ENCODE results near the gene TPRG1L.

TPRG1L gene

GRCh38 chr1:3631320-3632260 lies 6.8 kb downstream of the TPRG1L start:
- Histone ChIP-seq H3K9me3 (ENCODE audit: insufficient read depth, low read length, severe bottlenecking) (no peaks in the 10 kb centered on the region), H3K9ac (ENCODE audit: low read depth, low read length) (no peak overlapping the region), H3K4me3 (ENCODE audit: low read depth in 1 of 2, low read length in 2 of 2) (no peak overlapping the region), H3K4me2 (ENCODE audit: insufficient read depth, low read length) (no peak overlapping the region), H3K79me2 (ENCODE audit: insufficient read depth, low read length) (no peaks in the 10 kb centered on the region), H3K27me3 (ENCODE audit: insufficient read depth, low read length, poor library complexity) (no peaks in the 10 kb centered on the region), H2AFZ (ENCODE audit: low read depth, low read length) (no peak overlapping the region), H3K36me3 (ENCODE audit: insufficient read depth, low read length) (peaks cover 92% of the 10 kb centered on the region), H4K20me1 (ENCODE audit: insufficient read depth, low read length) (peaks cover 18% of the 10 kb centered on the region; the same call in 1 of the 2 replicates), H3K4me1 (ENCODE audit: insufficient read depth, low read length) (no peaks in the 10 kb centered on the region), H3K27ac (ENCODE audit: low read length) (no peak overlapping the region)
- ATAC-seq (ENCODE audit: insufficient read depth, low read depth) (no peak; the same call in 2 of the 3 replicates), DNase-seq (no peak)
- no peak for TF ChIP-seq EZH2 (IDR thresholded peaks at IDR 0.05; ENCODE audit: borderline replicate concordance, low read depth, low read length, severe bottlenecking)
- TF ChIP-seq CTCF (IDR thresholded peaks at IDR 0.05; ENCODE audit: borderline replicate concordance, extremely low read depth, low read length, poor library complexity, severe bottlenecking), result no peak

- Histone ChIP-seq H3K79me2 (ENCODE audit: insufficient read depth, low read length) (no peaks in the 10 kb centered on the region), H3K4me2 (ENCODE audit: insufficient read depth, low read length) (no peak overlapping the region), H3K4me1 (ENCODE audit: insufficient read depth, low read length) (no peaks in the 10 kb centered on the region), H3K9me3 (ENCODE audit: insufficient read depth, low read length, severe bottlenecking) (no peaks in the 10 kb centered on the region), H3K36me3 (ENCODE audit: insufficient read depth, low read length) (peaks cover 98% of the 10 kb centered on the region), H3K27ac (ENCODE audit: low read length) (no peak overlapping the region), H4K20me1 (ENCODE audit: insufficient read depth, low read length) (peaks cover 18% of the 10 kb centered on the region; the same call in 1 of the 2 replicates), H3K9ac (ENCODE audit: low read depth, low read length) (no peak overlapping the region), H2AFZ (ENCODE audit: low read depth, low read length) (no peak overlapping the region), H3K4me3 (ENCODE audit: low read depth in 1 of 2, low read length in 2 of 2) (no peak overlapping the region), H3K27me3 (ENCODE audit: insufficient read depth, low read length, poor library complexity) (no peaks in the 10 kb centered on the region)
- no peak for ATAC-seq (ENCODE audit: insufficient read depth, low read depth)
- TF ChIP-seq EZH2 (IDR thresholded peaks at IDR 0.05; ENCODE audit: borderline replicate concordance, low read depth, low read length, severe bottlenecking) (no peak), CTCF (IDR thresholded peaks at IDR 0.05; ENCODE audit: borderline replicate concordance, extremely low read depth, low read length, poor library complexity, severe bottlenecking) (no peak)
- DNase-seq, result no peak
These were observed 7.5 kb downstream of the TPRG1L start for GRCh38 chr1:3632298-3632697.

GRCh38 chr1:3632716-3633343 lies 8.0 kb downstream of the TPRG1L start:
- Histone ChIP-seq H3K9me3 (ENCODE audit: insufficient read depth, low read length, severe bottlenecking) (no peaks in the 10 kb centered on the region), H3K9ac (ENCODE audit: low read depth, low read length) (no peak overlapping the region), H3K4me2 (ENCODE audit: insufficient read depth, low read length) (no peak overlapping the region), H3K4me1 (ENCODE audit: insufficient read depth, low read length) (no peaks in the 10 kb centered on the region), H3K27ac (ENCODE audit: low read length) (no peak overlapping the region), H3K27me3 (ENCODE audit: insufficient read depth, low read length, poor library complexity) (no peaks in the 10 kb centered on the region), H3K79me2 (ENCODE audit: insufficient read depth, low read length) (no peaks in the 10 kb centered on the region), H3K36me3 (ENCODE audit: insufficient read depth, low read length) (peaks cover 98% of the 10 kb centered on the region), H2AFZ (ENCODE audit: low read depth, low read length) (no peak overlapping the region), H3K4me3 (ENCODE audit: low read depth in 1 of 2, low read length in 2 of 2) (no peak overlapping the region), H4K20me1 (ENCODE audit: insufficient read depth, low read length) (peaks cover 18% of the 10 kb centered on the region; the same call in 1 of the 2 replicates)
- TF ChIP-seq EZH2 (IDR thresholded peaks at IDR 0.05; ENCODE audit: borderline replicate concordance, low read depth, low read length, severe bottlenecking) (no peak), CTCF (IDR thresholded peaks at IDR 0.05; ENCODE audit: borderline replicate concordance, extremely low read depth, low read length, poor library complexity, severe bottlenecking) (no peak)
- DNase-seq (no peak), ATAC-seq (ENCODE audit: insufficient read depth, low read depth) (no peak)

Measured in DND-41 (cell line).